Mucosa of descending colon (tissue), 3 donors: ENCODE data around the gene HOXA1. TPM values are rescaled to one million over a fixed set of nuclear protein-coding genes. Genes with fewer than 3 reads are reported as not detected.
A peak's percentile ranks its signal among the peaks of the same experiment; 100 is the strongest.

Source experiments
- ATAC-seq: fragments of 200-7000 bp; cut with Tn5 transposase; one replicate; pipeline ENCODE4 v1.9.1; 2020; ENCODE audit warnings: mild to moderate bottlenecking, moderate library complexity
- DNase-seq, 3 donors: peaks; one replicate each; pipeline ENCODE4 v3.0.0-alpha.2; 2020
- H3K36me3 ChIP-seq: fragments of 200-600 bp; one replicate; pipeline ENCODE4 v1.8.0; 2021; ENCODE audit warnings: low read depth, mild to moderate bottlenecking
- H3K4me1 ChIP-seq: fragments of 200-600 bp; one replicate; pipeline ENCODE4 v1.8.0; 2021; ENCODE audit warnings: low read depth, mild to moderate bottlenecking
- H3K4me3 ChIP-seq: fragments of 200-600 bp; one replicate; pipeline ENCODE4 v1.8.0; 2021; ENCODE audit warnings: mild to moderate bottlenecking
- H3K9me3 ChIP-seq: fragments of 200-600 bp; one replicate; pipeline ENCODE4 v1.8.0; 2021; ENCODE audit warnings: mild to moderate bottlenecking
- intact Hi-C, 2 donors: fragments of 100-400 bp; cut with DNase I in 1 of 2; cut with micrococcal nuclease in 1 of 2; formaldehyde crosslinking; loops; one replicate each; pipeline versions ENCODE4 v1.11.0 to v1.11.1; 2022; cut with DNase I, micrococcal nuclease
- total RNA-seq, 3 donors: library from RNA; stranded (reverse); fragmentation: NEBNext Ultra II Directional in 2 of 3; extraction: Animal tissue kit (Norgen Biotek cat#: 25700) in 2 of 3; gene quantifications; one replicate each; pipeline versions ENCODE4 v1.2.1 to v1.2.4, GENCODE V29; 2021 to 2023
- TF ChIP-seq, protein P1 (sequence below): fragments of 200-600 bp; IDR thresholded peaks from one replicate; pipeline ENCODE4 v1.8.0; 2022; ENCODE audit warnings: antibody characterized with exemption, mild to moderate bottlenecking
- donor health status: DM: no; HTN: no; CAD: no; lungs with moderate emphysema.
- donor health status: DM: no; HTN: no; CAD: no.
- donor health status: DM: no; HTN: yes; CAD: no.

The HOXA1 gene
- total RNA-seq, 3 donors from 2014 or later: 1.5 to 2.7 (median 2.1) TPM

DNA sequence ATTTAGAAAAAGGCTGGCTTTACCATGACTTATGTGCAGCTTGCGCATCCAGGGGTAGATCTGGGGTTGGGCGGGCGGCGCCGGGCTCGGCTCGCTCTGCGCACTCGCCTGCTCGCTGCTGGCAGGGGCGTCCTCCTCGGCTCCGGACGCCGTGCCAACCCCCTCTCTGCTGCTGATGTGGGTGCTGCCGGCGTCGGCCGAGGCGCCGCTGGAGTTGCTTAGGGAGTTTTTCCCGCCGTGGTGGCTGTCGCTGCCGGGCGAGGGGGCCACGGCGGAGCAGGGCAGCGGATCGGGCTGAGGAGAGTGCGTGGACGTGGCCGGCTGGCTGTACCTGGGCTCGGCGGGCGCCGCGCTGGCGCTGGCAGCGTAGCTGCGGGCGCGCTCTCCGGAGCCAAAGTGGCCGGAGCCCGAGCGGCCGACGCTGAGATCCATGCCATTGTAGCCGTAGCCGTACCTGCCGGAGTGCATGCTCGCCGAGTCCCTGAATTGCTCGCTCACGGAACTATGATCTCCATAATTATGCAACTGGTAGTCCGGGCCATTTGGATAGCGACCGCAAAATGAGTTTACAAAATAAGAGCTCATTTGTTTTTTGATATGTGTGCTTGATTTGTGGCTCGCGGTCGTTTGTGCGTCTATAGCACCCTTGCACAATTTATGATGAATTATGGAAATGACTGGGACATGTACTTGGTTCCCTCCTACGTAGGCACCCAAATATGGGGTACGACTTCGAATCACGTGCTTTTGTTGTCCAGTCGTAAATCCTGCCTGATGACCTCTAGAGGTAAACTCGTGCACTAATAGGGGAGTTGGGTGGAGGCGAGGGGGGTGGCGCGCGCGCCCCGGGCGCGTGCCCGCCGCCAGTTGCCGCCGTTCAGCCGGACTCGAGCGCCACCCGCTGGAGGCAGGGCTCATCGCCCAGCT lies 47.5 kb upstream of the HOXA1 start, which contains the start of gene HOXA5:
Gene HOXA5, minus strand, starts transcription at position 659 of the 927 bp plus-strand sequence. Its CDS starts 74 bp downstream, at position 585.
- H3K4me1 ChIP-seq: peaks cover 28% of the 10 kb centered on the region
- TF ChIP-seq, protein P1, sequence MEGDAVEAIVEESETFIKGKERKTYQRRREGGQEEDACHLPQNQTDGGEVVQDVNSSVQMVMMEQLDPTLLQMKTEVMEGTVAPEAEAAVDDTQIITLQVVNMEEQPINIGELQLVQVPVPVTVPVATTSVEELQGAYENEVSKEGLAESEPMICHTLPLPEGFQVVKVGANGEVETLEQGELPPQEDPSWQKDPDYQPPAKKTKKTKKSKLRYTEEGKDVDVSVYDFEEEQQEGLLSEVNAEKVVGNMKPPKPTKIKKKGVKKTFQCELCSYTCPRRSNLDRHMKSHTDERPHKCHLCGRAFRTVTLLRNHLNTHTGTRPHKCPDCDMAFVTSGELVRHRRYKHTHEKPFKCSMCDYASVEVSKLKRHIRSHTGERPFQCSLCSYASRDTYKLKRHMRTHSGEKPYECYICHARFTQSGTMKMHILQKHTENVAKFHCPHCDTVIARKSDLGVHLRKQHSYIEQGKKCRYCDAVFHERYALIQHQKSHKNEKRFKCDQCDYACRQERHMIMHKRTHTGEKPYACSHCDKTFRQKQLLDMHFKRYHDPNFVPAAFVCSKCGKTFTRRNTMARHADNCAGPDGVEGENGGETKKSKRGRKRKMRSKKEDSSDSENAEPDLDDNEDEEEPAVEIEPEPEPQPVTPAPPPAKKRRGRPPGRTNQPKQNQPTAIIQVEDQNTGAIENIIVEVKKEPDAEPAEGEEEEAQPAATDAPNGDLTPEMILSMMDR: peak; percentile 66
- peak; percentile 57 for ATAC-seq
- H3K9me3 ChIP-seq: no peaks in the 10 kb centered on the region
- intact Hi-C loops: loop anchor here in 1 of 2 donors (5.0 kb wide), 1 partner anchor 286 kb away; no protein-coding TSS in a partner anchor
- peak within 1 kb of the TSS; percentile 28 for H3K4me3 ChIP-seq
- H3K36me3 ChIP-seq: no peaks in the 10 kb centered on the region
- peak; percentile 84 to 88 (median 84) for DNase-seq

DNA sequence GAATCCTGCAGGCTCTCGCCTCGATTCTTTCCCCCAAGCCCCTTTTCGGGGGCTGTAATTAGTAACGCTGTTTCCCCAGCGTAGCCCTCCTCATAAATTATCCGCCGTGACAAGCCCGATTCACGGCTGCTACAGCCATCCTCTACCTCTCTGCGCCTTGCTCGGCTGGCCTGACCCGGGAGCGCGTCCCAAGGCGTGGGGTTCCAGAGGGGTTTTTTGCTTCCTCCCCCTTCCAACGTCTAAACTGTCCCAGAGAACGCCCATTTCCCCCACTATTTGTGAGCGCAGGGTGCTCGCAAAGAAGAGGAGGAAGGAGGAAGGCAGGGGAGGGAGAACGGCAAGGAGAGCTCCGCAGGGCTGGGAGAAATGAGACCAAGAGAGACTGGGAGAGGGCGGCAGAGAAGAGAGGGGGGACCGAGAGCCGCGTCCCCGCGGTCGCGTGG lies 46.8 kb upstream of the HOXA1 start:
- ATAC-seq (no peak), DNase-seq (peak in 2 of 3 donors; percentile 34 to 40)
- TF ChIP-seq, protein P1: no peak
- Histone ChIP-seq H3K9me3 (no peaks in the 10 kb centered on the region), H3K4me1 (peaks cover 24% of the 10 kb centered on the region), H3K4me3 (peak overlapping the region; percentile 28), H3K36me3 (no peaks in the 10 kb centered on the region)
- intact Hi-C loops: loop anchor here in 1 of 2 donors (5.0 kb wide), 1 partner anchor 285 kb away; no protein-coding TSS in a partner anchor

DNA sequence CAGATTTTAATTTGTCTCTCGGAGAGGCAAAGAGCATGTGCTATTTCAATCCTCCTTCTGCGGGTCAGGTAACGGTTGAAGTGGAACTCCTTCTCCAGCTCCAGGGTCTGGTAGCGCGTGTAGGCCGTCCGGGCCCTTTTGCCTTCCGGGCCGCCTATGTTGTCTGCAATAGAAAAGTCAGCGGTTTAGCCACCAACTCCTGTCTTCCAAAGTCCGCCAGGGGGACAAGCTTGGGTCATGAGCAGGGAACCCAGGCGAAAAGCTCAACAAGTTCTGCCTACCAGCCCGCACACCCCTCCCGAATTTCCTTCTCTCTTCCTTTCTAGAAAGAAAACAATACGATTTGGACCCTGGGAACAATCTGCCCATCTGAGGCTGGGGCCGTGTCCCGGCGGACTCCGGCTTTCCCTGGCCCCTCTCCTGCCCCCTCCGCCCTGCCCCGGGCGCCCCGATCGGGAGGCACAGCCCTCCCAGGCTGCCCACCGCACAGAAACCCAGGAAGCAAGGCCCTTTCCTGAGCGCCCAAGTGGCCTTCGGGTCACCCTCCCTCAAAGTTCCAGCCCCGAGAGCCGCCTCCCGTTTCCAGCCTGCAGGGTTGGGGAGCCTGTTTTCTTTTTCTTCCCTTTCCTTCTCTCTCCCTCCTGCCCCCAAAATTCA lies 46.3 kb upstream of the HOXA1 start:
- Histone ChIP-seq H3K36me3 (no peaks in the 10 kb centered on the region), H3K4me3 (peak overlapping the region; percentile 28), H3K4me1 (peaks cover 27% of the 10 kb centered on the region), H3K9me3 (no peaks in the 10 kb centered on the region)
- no peak for ATAC-seq
- DNase-seq: peak; percentile 44 to 61 (median 51)
- intact Hi-C loops: loop anchor here in 1 of 2 donors (5.0 kb wide), 1 partner anchor 285 kb away; no protein-coding TSS in a partner anchor
- TF ChIP-seq, protein P1: no peak

DNA sequence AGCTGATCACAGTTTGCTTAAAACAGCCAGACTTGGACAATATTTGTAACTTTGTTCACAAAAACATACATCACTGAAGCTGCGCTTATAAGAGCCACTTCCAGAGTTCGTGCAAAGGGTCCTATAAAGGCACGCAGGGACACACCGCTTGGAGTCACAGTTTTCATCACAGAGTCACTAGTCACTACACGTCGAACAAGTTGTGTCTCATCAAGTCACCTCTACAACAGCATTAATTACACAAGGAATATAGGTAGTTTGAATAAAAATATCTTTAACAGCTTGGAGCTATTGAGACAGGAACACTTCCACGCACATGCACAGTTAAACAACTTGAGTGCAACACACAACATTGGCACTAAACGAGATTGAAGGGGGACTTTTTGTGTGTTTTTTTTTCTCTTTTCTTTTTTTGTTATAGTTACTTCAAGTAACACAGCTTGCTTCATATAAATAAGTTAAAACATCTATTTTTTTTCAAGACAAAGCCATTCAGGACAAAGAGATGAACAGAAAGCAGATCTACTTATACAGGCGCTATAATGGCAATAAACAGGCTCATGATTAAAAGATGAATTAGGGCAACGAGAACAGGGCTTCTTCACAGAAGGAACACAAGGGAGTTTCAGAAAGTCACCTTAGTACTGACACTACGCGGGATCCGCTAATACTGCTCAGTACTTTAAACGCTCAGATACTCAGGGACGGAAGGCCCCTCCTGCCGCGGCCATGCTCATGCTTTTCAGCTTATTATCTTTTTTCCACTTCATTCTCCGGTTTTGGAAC lies 45.5 kb upstream of the HOXA1 start:
- Histone ChIP-seq H3K4me1 (peaks cover 27% of the 10 kb centered on the region), H3K36me3 (no peaks in the 10 kb centered on the region), H3K4me3 (no peak overlapping the region), H3K9me3 (no peaks in the 10 kb centered on the region)
- intact Hi-C loops: loop anchor here in 1 of 2 donors (5.0 kb wide), 1 partner anchor 284 kb away; no protein-coding TSS in a partner anchor
- TF ChIP-seq, protein P1: no peak
- peak in 2 of 3 donors; percentile 25 to 34 for DNase-seq
- ATAC-seq: no peak
